NCI-H510A treated with DMSO at 0.1 percent for 48 hours (cell line): ENCODE data around the gene MT1G.
"Not testable (repeated sequence)": the region's sequence is repeated elsewhere in the genome, so short reads cannot be mapped to it uniquely, and the experiment has no call there.

Experiments
- DNase-seq: peaks from one replicate; lab custom pipeline; 2025; lab: John Stamatoyannopoulos, UW

MT1G gene

GRCh38 chr16:56667581-56668571, at the start of gene MT1G:
Gene MT1G (minus strand): TSS chr16:56668065. CDS start chr16:56667993, 72 bp downstream.
- DNase-seq = peak; percentile 67

GRCh38 chr16:56717532-56717931, 49.7 kb upstream of the MT1G start:
- not testable (repeated sequence) for DNase-seq

DNA sequence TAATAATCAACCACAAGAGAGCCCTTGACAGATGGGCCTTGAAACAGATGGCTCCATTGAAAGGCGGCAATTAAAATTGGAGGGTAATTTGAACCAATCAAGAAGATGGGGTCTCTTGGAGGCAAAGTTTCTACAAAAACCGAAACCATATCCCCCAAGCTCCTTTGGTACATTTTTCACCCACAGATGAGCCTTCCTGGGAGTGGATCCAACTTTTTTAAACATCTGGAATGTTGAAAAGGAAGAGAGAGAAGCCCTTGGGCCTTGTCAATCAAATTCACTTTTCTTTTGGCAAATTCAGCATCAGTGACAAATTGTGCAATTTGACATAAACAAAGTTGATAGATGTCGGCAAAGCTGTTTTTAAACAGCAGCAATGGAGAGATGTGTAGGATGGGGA, 48.9 kb upstream of the MT1G start:
- no peak for DNase-seq

- DNase-seq = no peak
Measured at GRCh38 chr16:56715126-56715525, 47.3 kb upstream of the MT1G start.

GRCh38 chr16:56713794-56714193, 45.9 kb upstream of the MT1G start:
- DNase-seq = no peak

GRCh38 chr16:56711862-56712261, 44.0 kb upstream of the MT1G start:
- no peak for DNase-seq

GRCh38 chr16:56710181-56710737, 42.4 kb upstream of the MT1G start:
- no peak for DNase-seq

GRCh38 chr16:56709443-56710040, 41.7 kb upstream of the MT1G start:
- DNase-seq = no peak

DNA sequence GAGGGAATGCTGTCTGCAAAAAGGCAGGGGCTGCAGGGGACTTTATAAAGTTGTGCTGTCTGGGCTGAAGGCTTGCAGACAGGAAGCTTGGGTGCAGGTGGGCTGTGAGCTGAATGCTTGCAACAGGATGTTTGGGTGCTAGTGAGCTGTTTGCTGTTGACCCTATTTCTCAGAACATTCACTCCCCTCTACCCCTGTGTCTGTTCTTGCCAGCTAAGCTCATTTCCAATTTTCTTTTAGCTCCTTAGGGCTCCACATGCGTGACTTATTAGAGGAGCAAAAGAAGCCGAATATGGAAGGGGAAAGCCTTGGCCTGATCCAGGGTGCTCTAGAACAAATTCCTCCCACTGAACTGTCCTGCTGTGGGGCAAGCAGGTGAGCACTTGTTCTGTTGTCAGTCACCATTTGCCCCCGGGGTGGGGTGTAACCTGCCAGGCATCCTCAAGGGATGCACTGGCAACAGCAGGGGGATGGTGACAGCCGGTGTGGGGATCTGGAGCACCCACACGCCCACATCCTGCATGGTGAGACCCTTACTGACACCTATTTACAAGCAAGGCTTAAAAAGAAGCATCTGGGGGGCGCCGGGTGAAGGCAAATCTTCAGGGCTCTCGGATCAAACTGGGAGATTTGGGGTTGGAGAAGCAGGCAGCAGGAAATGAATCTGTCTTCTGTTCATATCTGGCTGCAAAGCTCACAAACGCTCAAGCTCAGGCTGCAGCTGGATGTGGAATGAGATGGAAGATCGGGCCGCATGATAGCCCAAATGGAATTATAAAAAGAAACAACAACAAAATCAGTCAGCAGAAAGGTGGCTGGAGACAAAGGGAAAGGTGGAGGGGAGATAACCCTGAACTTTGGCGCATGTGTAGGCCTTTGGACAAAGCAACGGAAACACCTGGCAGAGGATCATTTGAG, 40.9 kb upstream of the MT1G start:
- no peak for DNase-seq

DNA sequence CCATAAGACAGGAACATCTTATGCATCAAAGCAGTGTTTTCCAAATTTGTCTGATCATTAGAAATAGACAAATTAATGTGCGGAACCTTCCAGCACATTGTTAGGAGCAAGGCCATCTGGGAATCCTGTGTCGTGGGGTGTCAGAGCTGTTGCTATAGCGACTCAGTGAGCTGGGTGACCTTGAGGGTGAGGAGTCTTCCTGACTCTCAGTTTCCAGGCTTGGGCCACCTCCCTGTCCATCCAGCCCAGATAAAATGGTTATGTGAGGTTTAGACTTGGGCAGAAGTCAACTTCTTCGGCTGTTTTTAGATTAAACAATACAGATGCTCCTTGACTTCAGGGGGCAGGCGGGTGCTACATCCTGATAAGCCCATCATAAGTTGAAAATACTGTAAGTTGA, 35.0 kb upstream of the MT1G start:
- DNase-seq = no peak

GRCh38 chr16:56701534-56701933, 33.7 kb upstream of the MT1G start:
- DNase-seq = peak; percentile 54

DNA sequence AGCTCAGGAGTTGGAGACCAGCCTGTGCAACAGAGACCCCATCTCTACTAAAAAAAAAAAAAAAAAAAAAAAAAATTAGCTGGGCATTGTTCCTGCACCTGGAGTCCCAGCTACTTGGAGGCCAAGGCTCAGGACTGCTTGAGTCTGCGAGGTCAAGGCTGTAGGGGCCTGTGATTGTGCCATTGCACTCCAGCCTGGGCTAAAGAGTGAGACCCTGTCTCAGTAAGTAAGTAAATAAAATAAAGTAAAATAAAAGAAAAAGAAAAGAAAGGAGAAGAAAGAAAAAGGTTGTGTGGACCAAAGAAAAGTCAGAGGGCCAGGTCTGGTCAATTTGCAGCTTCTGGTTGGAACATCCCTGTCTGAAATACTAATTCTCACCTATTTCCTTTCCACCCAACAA, 32.8 kb upstream of the MT1G start:
- DNase-seq = no peak

DNA sequence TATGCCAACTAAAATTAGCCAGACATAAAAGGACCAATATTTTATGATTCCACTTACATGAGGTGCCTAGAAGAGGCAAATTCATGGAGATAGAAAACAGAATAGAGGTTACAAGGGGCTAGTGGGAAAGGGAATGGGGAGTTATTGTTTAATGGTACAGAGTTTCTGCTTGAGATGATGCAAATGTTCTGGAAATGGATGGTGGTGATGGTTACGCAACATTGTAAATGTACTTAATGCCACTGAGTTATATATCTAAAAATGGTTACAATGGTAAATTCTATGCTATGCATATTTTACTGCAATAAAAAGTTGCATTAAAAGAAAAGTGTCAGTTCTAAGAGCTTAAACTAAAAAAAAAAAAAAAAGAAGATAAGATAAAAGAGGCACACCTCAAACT, 32.3 kb upstream of the MT1G start:
- DNase-seq = no peak

- DNase-seq = no peak
Measured at GRCh38 chr16:56697456-56698155, 29.7 kb upstream of the MT1G start.

DNA sequence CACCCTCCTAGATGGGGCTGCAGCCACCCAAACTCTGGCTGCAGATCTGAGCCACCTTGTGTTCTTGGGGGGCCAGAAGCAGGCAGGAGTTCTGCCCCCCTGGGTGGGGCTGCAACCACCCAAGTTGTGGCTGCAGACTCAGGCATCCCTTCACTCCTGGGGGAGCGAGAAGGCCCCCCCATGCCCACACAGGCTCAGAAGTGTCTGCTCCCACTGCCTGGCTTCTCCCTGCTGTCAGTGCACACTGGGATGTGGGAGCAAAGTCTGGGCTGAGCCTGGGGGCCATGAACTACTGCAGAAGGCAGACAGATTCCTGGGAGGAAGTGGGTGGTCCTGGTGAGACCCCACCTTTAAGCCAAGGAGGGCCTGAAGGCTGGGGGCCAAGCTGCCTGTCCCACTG, 27.4 kb upstream of the MT1G start:
- DNase-seq = no peak

- DNase-seq = peak; percentile 38
Measured at GRCh38 chr16:56691885-56692284, 24.0 kb upstream of the MT1G start.

DNA sequence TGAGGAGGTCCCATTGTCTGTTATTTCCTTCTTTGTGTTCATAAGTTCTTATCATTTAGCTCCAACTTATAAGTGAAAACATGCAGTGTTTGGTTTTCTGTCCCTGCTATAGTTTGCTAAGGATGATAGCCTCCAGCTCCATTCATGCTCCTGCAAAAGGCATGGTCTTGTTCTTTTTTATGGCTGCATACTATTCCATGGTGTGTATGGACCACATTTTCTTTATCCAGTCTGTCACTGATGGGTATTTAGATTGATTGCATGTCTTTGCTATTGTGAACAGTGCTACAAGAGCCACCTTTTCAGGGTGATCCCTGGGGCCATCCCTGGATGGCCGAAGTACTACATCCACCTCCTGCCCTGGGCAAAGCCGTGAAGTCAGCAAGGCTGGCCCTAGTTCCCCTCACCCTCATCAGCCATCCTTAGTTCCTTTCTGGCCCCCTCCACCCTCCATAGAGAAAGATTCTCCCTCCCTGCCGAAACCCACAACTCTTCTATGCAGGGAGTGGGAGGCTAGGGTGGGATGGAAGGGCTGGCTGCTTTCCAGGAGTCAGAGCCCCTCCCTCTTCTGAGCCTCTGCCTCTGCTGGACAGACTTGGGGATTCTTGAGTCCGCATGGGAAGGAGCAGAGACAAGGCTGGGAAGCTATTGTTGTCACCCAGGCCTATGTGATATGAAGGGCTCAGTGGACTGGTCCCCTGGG, 22.7 kb upstream of the MT1G start:
- DNase-seq = no peak

DNA sequence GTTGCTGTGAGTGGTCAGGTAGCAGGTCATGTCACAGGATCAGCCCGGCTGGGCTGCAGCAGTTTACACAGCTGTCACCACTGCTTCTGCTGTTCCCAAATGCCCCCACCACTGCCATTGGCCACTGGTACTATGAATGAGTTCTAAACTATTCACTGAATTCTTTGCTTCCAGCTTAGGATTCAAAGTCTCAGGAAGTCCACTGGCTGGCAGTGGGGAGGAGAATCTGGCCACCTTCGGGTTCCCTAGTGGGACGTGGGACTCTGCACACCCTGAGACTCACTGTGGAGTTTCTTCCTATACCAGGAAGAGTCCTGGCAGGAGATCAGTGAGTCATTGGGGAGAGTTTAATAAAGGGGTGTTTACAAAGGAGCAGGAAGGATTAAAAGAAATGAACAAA, 21.3 kb upstream of the MT1G start:
- no peak for DNase-seq

- no peak for DNase-seq
Measured at GRCh38 chr16:56688762-56689161, 20.9 kb upstream of the MT1G start.

DNA sequence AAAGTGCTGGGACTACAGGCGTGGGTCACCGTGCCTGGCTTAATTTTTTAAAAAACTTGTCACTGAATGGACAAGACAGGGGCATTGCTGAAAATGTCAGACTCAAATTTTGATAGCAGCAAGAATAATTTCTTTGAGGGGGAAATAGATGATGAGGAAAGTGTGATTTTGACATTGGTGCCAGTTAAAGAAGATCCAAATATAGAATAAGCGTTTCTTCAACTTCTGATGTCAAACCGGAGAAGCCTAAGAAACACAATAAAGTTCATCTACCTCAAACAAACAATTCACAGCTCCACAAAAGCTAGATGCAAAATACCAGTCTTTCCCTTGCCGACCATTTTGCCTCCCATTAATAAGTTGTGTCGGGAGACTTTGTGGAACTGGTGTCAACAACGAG, 18.9 kb upstream of the MT1G start:
- DNase-seq = no peak
